ENCODE measurements around the gene TLCD1.
"Not testable (repeated sequence)": the region's sequence is repeated elsewhere in the genome, so short reads cannot be mapped to it uniquely, and the experiment has no call there.

TLCD1 gene

DNA sequence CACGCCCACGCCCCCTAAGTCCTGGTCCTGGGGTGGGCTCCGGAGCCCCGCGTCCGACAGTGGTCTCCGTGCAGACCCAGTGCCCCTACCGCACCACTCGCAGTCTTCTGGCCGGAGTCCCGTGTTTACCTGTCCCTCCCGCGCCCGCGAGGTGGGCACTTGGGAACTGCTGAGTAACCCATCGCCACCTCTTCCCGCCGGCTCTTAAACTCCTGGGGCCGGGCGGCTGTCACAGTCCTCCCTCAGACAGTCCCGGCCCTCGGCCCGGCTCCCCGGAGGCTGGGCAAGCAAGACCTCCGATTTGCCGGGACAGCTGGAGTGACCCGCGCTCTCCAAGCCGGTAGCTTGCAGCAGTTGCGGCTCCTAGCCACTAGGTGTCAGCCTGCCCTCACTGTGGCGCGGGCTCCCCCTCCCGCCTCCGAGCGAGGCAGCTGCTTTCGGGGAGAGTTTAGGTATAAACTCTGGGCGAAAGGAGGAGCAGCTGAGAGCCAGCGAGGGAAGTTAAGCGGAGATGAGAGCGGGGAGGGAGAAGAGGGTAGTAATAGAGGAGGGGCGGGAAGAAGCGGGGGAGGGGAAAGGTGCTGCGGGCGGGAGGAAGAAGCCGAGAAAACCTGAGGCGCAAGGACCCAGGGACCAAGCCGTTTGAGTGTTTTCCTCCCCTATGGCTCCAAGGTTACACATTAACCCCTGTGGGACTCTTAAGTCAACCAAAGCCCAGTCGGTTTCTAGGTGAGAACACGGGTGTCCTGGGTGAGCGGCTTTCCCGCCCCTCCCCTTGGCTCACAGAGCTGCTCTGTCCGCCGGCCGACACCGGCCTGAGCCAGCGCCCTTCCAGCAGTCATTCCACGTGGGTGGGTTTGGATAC, 826 bp upstream of the TLCD1 start:
- peaks cover 5 to 44% (median 41%) of the 10 kb centered on the region in 5 donors for H3K4me1 ChIP-seq (ENCODE audit: control insufficient read depth in 5 of 5, insufficient read depth in 5 of 5, low read length in 5 of 5)
- peak overlapping the region in 4 of 5 donors; percentile 30 to 78 (median 66) for H3K9ac ChIP-seq (ENCODE audit: low read length in 5 of 5)
- H3K9me3 ChIP-seq (ENCODE audit: control insufficient read depth in 5 of 5, low read length in 5 of 5) = no peaks in the 10 kb centered on the region
- H3K27ac ChIP-seq (ENCODE audit: low read depth, low read length) = peak overlapping the region; percentile 65
- H3K4me3 ChIP-seq (ENCODE audit: low read depth in 1 of 5, low read length in 5 of 5) = peak overlapping the region; percentile 41 to 95 (median 72)
- peaks cover 5 to 29% (median 25%) of the 10 kb centered on the region in 5 donors for H3K36me3 ChIP-seq (ENCODE audit: control insufficient read depth in 5 of 5, insufficient read depth in 5 of 5, low read length in 5 of 5)
- no peaks in the 10 kb centered on the region for H3K27me3 ChIP-seq (ENCODE audit: control insufficient read depth in 5 of 5, insufficient read depth in 4 of 5, low read length in 5 of 5)

- Histone ChIP-seq H3K27ac (ENCODE audit: low read depth, low read length) (peak overlapping the region; percentile 54), H3K36me3 (ENCODE audit: control insufficient read depth in 5 of 5, insufficient read depth in 5 of 5, low read length in 5 of 5) (peaks cover 8 to 34% (median 30%) of the 10 kb centered on the region in 5 donors), H3K9ac (ENCODE audit: low read length in 5 of 5) (peak overlapping the region in 4 of 5 donors; percentile 51 to 76 (median 66)), H3K4me1 (ENCODE audit: control insufficient read depth in 5 of 5, insufficient read depth in 5 of 5, low read length in 5 of 5) (peaks cover 9 to 55% (median 52%) of the 10 kb centered on the region in 5 donors), H3K4me3 (ENCODE audit: low read depth in 1 of 5, low read length in 5 of 5) (peak overlapping the region; percentile 35 to 95 (median 60)), H3K27me3 (ENCODE audit: control insufficient read depth in 5 of 5, insufficient read depth in 4 of 5, low read length in 5 of 5) (no peaks in the 10 kb centered on the region), H3K9me3 (ENCODE audit: control insufficient read depth in 5 of 5, low read length in 5 of 5) (no peaks in the 10 kb centered on the region)
These were observed 290 bp downstream of the TLCD1 start for GRCh38 chr17:28725660-28726225.

DNA sequence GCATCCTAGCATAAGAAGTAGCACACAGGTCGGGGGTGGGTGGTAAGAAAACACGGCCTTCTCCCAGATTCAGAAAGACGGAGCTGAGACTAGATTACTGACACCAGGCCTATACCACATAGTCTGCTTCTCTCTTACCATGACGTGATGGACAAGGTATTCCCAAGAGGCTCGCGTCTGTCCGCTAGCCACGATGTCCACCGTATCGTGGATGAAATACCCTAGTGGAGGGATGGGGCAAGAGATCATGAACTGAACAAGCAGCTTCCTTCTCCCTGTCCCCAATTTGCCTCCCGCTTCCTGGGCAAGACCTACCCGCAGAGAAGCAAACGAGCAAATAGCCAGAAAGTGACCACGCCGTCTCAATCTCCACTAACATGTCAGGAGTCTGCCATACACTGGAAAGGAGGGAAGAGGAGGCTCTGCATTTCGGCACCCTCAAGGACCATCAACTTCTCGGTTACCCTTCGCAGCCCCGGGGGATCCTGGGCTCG, 820 bp downstream of the TLCD1 start:
- H3K36me3 ChIP-seq (ENCODE audit: control insufficient read depth in 5 of 5, insufficient read depth in 5 of 5, low read length in 5 of 5) = peaks cover 8 to 34% (median 30%) of the 10 kb centered on the region in 5 donors
- no peaks in the 10 kb centered on the region for H3K9me3 ChIP-seq (ENCODE audit: control insufficient read depth in 5 of 5, low read length in 5 of 5)
- peak overlapping the region in 4 of 5 donors; percentile 51 to 76 (median 66) for H3K9ac ChIP-seq (ENCODE audit: low read length in 5 of 5)
- H3K4me3 ChIP-seq (ENCODE audit: low read depth in 1 of 5, low read length in 5 of 5) = peak overlapping the region; percentile 35 to 95 (median 60)
- H3K27ac ChIP-seq (ENCODE audit: low read depth, low read length) = peak overlapping the region; percentile 54
- H3K27me3 ChIP-seq (ENCODE audit: control insufficient read depth in 5 of 5, insufficient read depth in 4 of 5, low read length in 5 of 5) = no peaks in the 10 kb centered on the region
- H3K4me1 ChIP-seq (ENCODE audit: control insufficient read depth in 5 of 5, insufficient read depth in 5 of 5, low read length in 5 of 5) = peaks cover 11 to 60% (median 58%) of the 10 kb centered on the region in 5 donors

DNA sequence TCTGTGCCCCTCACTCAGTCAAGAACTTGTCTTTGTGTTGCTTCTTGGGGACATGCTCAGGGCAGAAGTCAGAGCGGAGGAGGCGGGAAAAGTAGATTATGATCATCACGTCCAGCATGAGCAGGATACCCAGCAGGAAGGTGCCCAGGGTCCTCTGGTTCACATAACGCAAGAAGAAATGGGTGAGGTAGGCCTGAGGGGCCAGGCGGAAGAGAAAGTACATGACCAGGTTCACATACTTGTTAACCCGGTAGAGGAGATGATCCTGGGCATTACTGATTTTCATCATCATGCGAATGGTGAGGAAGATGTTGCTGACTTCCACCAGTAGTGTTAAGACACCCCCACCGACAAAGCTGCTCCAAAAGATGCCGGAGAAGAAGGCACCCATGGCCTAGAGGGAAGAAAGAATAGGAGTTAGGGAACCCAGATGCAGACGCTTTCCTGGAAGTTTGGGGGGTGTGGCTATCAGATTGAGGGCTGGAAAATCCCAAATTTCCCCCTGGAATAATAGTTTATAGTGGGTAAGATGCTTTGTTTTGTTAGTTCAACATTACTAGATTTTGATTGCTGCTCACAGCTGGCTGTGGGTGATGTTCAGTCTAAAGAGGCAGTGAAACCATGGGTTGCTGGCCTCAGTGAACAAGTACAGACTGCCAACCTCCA, 1.4 kb downstream of the TLCD1 start:
- H3K4me1 ChIP-seq (ENCODE audit: control insufficient read depth in 5 of 5, insufficient read depth in 5 of 5, low read length in 5 of 5) = peaks cover 14 to 66% (median 60%) of the 10 kb centered on the region in 5 donors
- H3K27me3 ChIP-seq (ENCODE audit: control insufficient read depth in 5 of 5, insufficient read depth in 4 of 5, low read length in 5 of 5) = peaks cover 0 to 3% (median 0%) of the 10 kb centered on the region in 5 donors
- H3K4me3 ChIP-seq (ENCODE audit: low read depth in 1 of 5, low read length in 5 of 5) = no peak overlapping the region
- no peaks in the 10 kb centered on the region for H3K9me3 ChIP-seq (ENCODE audit: control insufficient read depth in 5 of 5, low read length in 5 of 5)
- no peak overlapping the region for H3K9ac ChIP-seq (ENCODE audit: low read length in 5 of 5)
- H3K27ac ChIP-seq (ENCODE audit: low read depth, low read length) = peak overlapping the region; percentile 54
- H3K36me3 ChIP-seq (ENCODE audit: control insufficient read depth in 5 of 5, insufficient read depth in 5 of 5, low read length in 5 of 5) = peaks cover 8 to 34% (median 30%) of the 10 kb centered on the region in 5 donors

- Histone ChIP-seq H3K36me3 (ENCODE audit: control insufficient read depth in 5 of 5, insufficient read depth in 5 of 5, low read length in 5 of 5) (peaks cover 8 to 34% (median 30%) of the 10 kb centered on the region in 5 donors), H3K27ac (ENCODE audit: low read depth, low read length) (peak overlapping the region; percentile 17), H3K4me1 (ENCODE audit: control insufficient read depth in 5 of 5, insufficient read depth in 5 of 5, low read length in 5 of 5) (peaks cover 14 to 66% (median 60%) of the 10 kb centered on the region in 5 donors)
- not testable (repeated sequence) for H3K9me3 ChIP-seq (ENCODE audit: control insufficient read depth in 5 of 5, low read length in 5 of 5); H3K4me3 ChIP-seq (ENCODE audit: low read depth in 1 of 5, low read length in 5 of 5); H3K9ac ChIP-seq (ENCODE audit: low read length in 5 of 5); H3K27me3 ChIP-seq (ENCODE audit: control insufficient read depth in 5 of 5, insufficient read depth in 4 of 5, low read length in 5 of 5)
These were observed 2.1 kb downstream of the TLCD1 start for GRCh38 chr17:28723836-28724499.

DNA sequence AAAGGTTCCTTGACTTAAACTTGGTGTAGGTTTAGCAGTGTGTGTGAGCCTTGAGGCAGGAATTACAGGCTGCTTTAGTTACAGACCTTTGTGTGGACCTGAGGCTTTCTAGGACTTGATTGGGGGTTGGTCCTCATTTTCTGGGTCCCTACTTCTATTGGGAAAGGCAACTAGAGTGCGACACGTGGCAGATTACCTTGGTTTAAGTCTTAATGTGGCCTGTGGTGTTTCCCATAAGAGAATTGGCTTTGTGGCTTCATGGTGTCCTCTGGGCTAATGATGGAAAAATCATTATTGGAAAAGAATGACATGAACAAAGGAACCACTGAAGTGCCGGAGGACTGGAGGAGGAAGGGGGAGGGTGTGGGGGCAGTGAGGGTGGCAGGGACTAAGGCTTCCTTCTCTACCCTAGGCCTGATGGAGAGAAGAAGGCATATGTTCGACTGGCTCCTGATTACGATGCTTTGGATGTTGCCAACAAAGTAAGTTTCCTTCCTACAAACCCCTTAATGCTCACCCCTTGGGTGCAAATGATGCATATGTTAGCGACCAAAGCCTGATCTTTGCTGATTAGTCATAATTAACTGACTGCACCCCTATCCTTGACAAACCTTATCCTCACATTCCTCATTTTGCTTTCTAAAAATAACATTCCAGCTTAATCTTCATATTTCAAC, 2.7 kb downstream of the TLCD1 start:
- Histone ChIP-seq H3K27me3 (ENCODE audit: control insufficient read depth in 5 of 5, insufficient read depth in 4 of 5, low read length in 5 of 5) (peaks cover 0 to 3% (median 0%) of the 10 kb centered on the region in 5 donors), H3K27ac (ENCODE audit: low read depth, low read length) (no peak overlapping the region), H3K9me3 (ENCODE audit: control insufficient read depth in 5 of 5, low read length in 5 of 5) (no peaks in the 10 kb centered on the region), H3K4me1 (ENCODE audit: control insufficient read depth in 5 of 5, insufficient read depth in 5 of 5, low read length in 5 of 5) (peaks cover 14 to 69% (median 64%) of the 10 kb centered on the region in 5 donors), H3K9ac (ENCODE audit: low read length in 5 of 5) (no peak overlapping the region), H3K36me3 (ENCODE audit: control insufficient read depth in 5 of 5, insufficient read depth in 5 of 5, low read length in 5 of 5) (peaks cover 8 to 34% (median 30%) of the 10 kb centered on the region in 5 donors), H3K4me3 (ENCODE audit: low read depth in 1 of 5, low read length in 5 of 5) (no peak overlapping the region)

DNA sequence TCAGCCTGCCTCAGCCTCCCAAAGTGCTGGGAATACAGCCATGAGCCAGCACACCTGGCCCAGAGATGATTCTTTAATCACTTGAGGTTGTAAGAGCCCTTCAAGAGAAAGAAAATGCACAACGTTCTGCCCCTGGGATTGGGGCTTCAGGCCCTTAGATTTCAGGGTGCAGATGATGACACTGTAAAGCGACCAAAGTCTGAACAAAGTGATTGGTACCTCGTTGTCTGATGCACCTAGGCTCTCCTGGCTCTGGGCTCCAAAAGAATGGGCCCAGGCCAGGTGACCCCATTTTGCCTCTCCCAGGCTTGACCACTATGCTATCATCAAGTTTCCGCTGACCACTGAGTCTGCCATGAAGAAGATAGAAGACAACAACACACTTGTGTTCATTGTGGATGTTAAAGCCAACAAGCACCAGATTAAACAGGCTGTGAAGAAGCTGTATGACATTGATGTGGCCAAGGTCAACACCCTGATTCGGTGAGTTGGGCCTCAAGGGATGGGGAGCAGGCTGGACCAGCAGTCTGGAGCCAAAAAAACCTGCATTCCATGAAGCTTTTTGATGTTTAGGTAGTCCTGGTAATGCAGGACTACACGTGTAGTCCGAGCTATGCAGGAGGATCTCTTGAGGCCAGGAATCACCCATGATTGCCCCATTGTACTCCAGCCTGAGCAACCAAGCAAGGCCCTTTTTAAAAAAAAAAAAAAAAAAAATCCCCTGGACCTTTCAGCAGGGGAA, 3.4 kb downstream of the TLCD1 start:
- Histone ChIP-seq H3K27me3 (ENCODE audit: control insufficient read depth in 5 of 5, insufficient read depth in 4 of 5, low read length in 5 of 5) (peaks cover 0 to 3% (median 0%) of the 10 kb centered on the region in 5 donors), H3K36me3 (ENCODE audit: control insufficient read depth in 5 of 5, insufficient read depth in 5 of 5, low read length in 5 of 5) (peaks cover 8 to 34% (median 30%) of the 10 kb centered on the region in 5 donors), H3K27ac (ENCODE audit: low read depth, low read length) (no peak overlapping the region), H3K9me3 (ENCODE audit: control insufficient read depth in 5 of 5, low read length in 5 of 5) (no peaks in the 10 kb centered on the region), H3K4me3 (ENCODE audit: low read depth in 1 of 5, low read length in 5 of 5) (no peak overlapping the region), H3K4me1 (ENCODE audit: control insufficient read depth in 5 of 5, insufficient read depth in 5 of 5, low read length in 5 of 5) (peaks cover 14 to 68% (median 62%) of the 10 kb centered on the region in 5 donors), H3K9ac (ENCODE audit: low read length in 5 of 5) (no peak overlapping the region)

DNA sequence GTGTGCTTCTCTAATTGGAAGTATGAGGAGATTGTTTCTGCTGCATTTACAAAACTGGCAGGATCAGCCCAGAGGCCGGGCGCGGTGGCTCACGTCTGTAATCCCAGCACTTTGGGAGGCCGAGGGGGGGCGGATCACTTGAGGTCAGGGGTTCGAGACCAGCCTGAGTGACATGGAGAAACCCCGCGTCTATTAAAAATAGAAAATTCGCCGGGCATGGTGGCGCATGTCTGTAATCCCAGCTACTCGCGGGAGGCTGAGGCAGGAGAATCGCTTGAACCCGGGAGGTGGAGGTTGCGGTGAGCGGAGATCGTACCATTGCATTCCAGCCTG, 5.1 kb downstream of the TLCD1 start:
- peak overlapping the region; percentile 80 for H3K27ac ChIP-seq (ENCODE audit: low read depth, low read length)
- H3K4me3 ChIP-seq (ENCODE audit: low read depth in 1 of 5, low read length in 5 of 5) = peak overlapping the region; percentile 64 to 96 (median 92)
- H3K27me3 ChIP-seq (ENCODE audit: control insufficient read depth in 5 of 5, insufficient read depth in 4 of 5, low read length in 5 of 5); H3K9me3 ChIP-seq (ENCODE audit: control insufficient read depth in 5 of 5, low read length in 5 of 5): not testable (repeated sequence)
- peak overlapping the region in 4 of 5 donors; percentile 85 to 92 (median 90) for H3K9ac ChIP-seq (ENCODE audit: low read length in 5 of 5)
- peaks cover 8 to 34% (median 30%) of the 10 kb centered on the region in 5 donors for H3K36me3 ChIP-seq (ENCODE audit: control insufficient read depth in 5 of 5, insufficient read depth in 5 of 5, low read length in 5 of 5)
- peaks cover 14 to 70% (median 57%) of the 10 kb centered on the region in 5 donors for H3K4me1 ChIP-seq (ENCODE audit: control insufficient read depth in 5 of 5, insufficient read depth in 5 of 5, low read length in 5 of 5)

Measured in subcutaneous abdominal adipose tissue (tissue), 5 donors.